Vagina (tissue), 2 donors: Measurements from ENCODE around the gene CTSZ. TPM values are rescaled to one million over a fixed set of nuclear protein-coding genes. Genes with fewer than 3 reads are reported as not detected.

Experiments used
- DNase-seq, 2 donors: peaks; one replicate each; pipeline ENCODE4 v3.0.0-alpha.2; 2017; ENCODE audit errors: extremely low spot score in 2 of 2
- H3K27ac ChIP-seq: fragments of 200-600 bp; sonication (generic); one replicate; pipeline ENCODE4 v1.5.1; 2019
- H3K27me3 ChIP-seq: fragments of 200-600 bp; sonication (generic); one replicate; pipeline ENCODE4 v1.5.1; 2019
- H3K36me3 ChIP-seq, 2 donors: fragments of 200-600 bp; sonication (generic); one replicate each; pipeline ENCODE4 v1.5.1; 2017 to 2019
- H3K4me1 ChIP-seq: fragments of 200-600 bp; sonication (generic); one replicate; pipeline ENCODE4 v1.5.1; 2019
- H3K4me3 ChIP-seq, 2 donors: fragments of 200-600 bp; sonication (generic); 1 replicate in 1 of 2; 2 replicates in 1 of 2; pipeline ENCODE4 v1.5.1; 2016 to 2019
- H3K9me3 ChIP-seq: fragments of 200-600 bp; sonication (generic); one replicate; pipeline ENCODE4 v1.5.1; 2019
- CTCF ChIP-seq, 3 experiments: fragments of 450-650 bp in 2 of 3; fragments of 200-600 bp in 1 of 3; sonication (generic) in 1 of 3; IDR thresholded peaks; one replicate each; pipeline ENCODE4 v1.5.1; 2017 to 2019; ENCODE audit warnings: antibody characterized with exemption in 3 of 3, mild to moderate bottlenecking in 2 of 3, moderate library complexity in 2 of 3
- POLR2A ChIP-seq, 2 donors: fragments of 450-650 bp; IDR thresholded peaks; one replicate each; pipeline ENCODE4 v1.6.1; 2017; ENCODE audit warnings: antibody characterized with exemption in 2 of 2, mild to moderate bottlenecking in 2 of 2, moderate library complexity in 2 of 2
- POLR2AphosphoS5 ChIP-seq, 2 donors: sonication (generic); formaldehyde crosslinking; IDR thresholded peaks; one replicate each; pipeline ENCODE4 v1.9.0; 2017; ENCODE audit warnings: antibody characterized with exemption in 2 of 2, mild to moderate bottlenecking in 2 of 2, low read depth in 1 of 2; ENCODE audit not compliant: insufficient read depth in 1 of 2
- intact Hi-C: fragments of 100-400 bp; cut with DNase I; formaldehyde crosslinking; loops from one replicate; pipeline ENCODE4 v1.15.1; 2023
- total RNA-seq: library from RNA; depleted of rRNA; stranded (reverse); fragments of >200 nt; gene quantifications from one replicate; pipeline ENCODE4 v1.2.3, GENCODE V29; 2016

CTSZ gene
- total RNA-seq, 1 donor from 2014 or later, result 128 TPM

GRCh38 chr20:59001068-59001448 lies 6.0 kb downstream of the CTSZ start:
- intact Hi-C loops, result no loop called here
- Histone ChIP-seq H3K4me3 (no peak overlapping the region), H3K27me3 (no peaks in the 10 kb centered on the region), H3K9me3 (no peaks in the 10 kb centered on the region), H3K27ac (no peak overlapping the region), H3K36me3 (peaks cover 0 to 33% of the 10 kb centered on the region in 2 donors), H3K4me1 (peaks cover 19% of the 10 kb centered on the region)
- no peak for TF ChIP-seq CTCF (IDR thresholded peaks at IDR 0.05)
- TF ChIP-seq POLR2A (IDR thresholded peaks at IDR 0.05), result no peak
- no peak for TF ChIP-seq POLR2AphosphoS5 (IDR thresholded peaks at IDR 0.05; ENCODE audit: insufficient read depth in 1 of 2, low read depth in 1 of 2)
- DNase-seq, result no peak

GRCh38 chr20:59000326-59000725 lies 6.7 kb downstream of the CTSZ start:
- intact Hi-C loops, result no loop called here
- Histone ChIP-seq H3K4me3 (no peak overlapping the region), H3K27ac (no peak overlapping the region), H3K4me1 (peaks cover 12% of the 10 kb centered on the region), H3K27me3 (no peaks in the 10 kb centered on the region), H3K9me3 (no peaks in the 10 kb centered on the region), H3K36me3 (peaks cover 0 to 40% of the 10 kb centered on the region in 2 donors)
- DNase-seq, result no peak
- TF ChIP-seq POLR2A (IDR thresholded peaks at IDR 0.05) (no peak), CTCF (IDR thresholded peaks at IDR 0.05) (no peak), POLR2AphosphoS5 (IDR thresholded peaks at IDR 0.05; ENCODE audit: insufficient read depth in 1 of 2, low read depth in 1 of 2) (no peak)

- no peak for TF ChIP-seq CTCF (IDR thresholded peaks at IDR 0.05)
- TF ChIP-seq POLR2AphosphoS5 (IDR thresholded peaks at IDR 0.05; ENCODE audit: insufficient read depth in 1 of 2, low read depth in 1 of 2), result no peak
- TF ChIP-seq POLR2A (IDR thresholded peaks at IDR 0.05), result no peak
- no peak for DNase-seq
Observed at GRCh38 chr20:58998656-58999055, 8.4 kb downstream of the CTSZ start.

GRCh38 chr20:58997141-58997770 lies 9.8 kb downstream of the CTSZ start:
- intact Hi-C loops, result no loop called here
- H3K9me3 ChIP-seq, result no peaks in the 10 kb centered on the region
- no peaks in the 10 kb centered on the region for H3K27me3 ChIP-seq
- no peak for TF ChIP-seq POLR2A (IDR thresholded peaks at IDR 0.05)
- no peak for TF ChIP-seq POLR2AphosphoS5 (IDR thresholded peaks at IDR 0.05; ENCODE audit: insufficient read depth in 1 of 2, low read depth in 1 of 2)
- TF ChIP-seq CTCF (IDR thresholded peaks at IDR 0.05), result no peak
- DNase-seq, result no peak
- H3K36me3 ChIP-seq, result peaks cover 0 to 66% of the 10 kb centered on the region in 2 donors
- H3K27ac ChIP-seq, result no peak overlapping the region
- no peaks in the 10 kb centered on the region for H3K4me1 ChIP-seq
- H3K4me3 ChIP-seq, result no peak overlapping the region

More at GRCh38 chr20:58998656-58999055, 8.4 kb downstream of the CTSZ start:
- no peak overlapping the region for H3K27ac ChIP-seq
- no peak overlapping the region for H3K4me3 ChIP-seq
- H3K9me3 ChIP-seq, result no peaks in the 10 kb centered on the region
- H3K36me3 ChIP-seq, result peaks cover 0 to 55% of the 10 kb centered on the region in 2 donors
- intact Hi-C loops, result no loop called here
- no peaks in the 10 kb centered on the region for H3K27me3 ChIP-seq
- no peaks in the 10 kb centered on the region for H3K4me1 ChIP-seq

- no peaks in the 10 kb centered on the region for H3K4me1 ChIP-seq
- no peak overlapping the region for H3K27ac ChIP-seq
- H3K27me3 ChIP-seq, result no peaks in the 10 kb centered on the region
- no peak overlapping the region for H3K4me3 ChIP-seq
- no peak for DNase-seq
- H3K9me3 ChIP-seq, result no peaks in the 10 kb centered on the region
- intact Hi-C loops, result no loop called here
- peaks cover 0 to 73% of the 10 kb centered on the region in 2 donors for H3K36me3 ChIP-seq
- no peak for TF ChIP-seq CTCF (IDR thresholded peaks at IDR 0.05)
- TF ChIP-seq POLR2AphosphoS5 (IDR thresholded peaks at IDR 0.05; ENCODE audit: insufficient read depth in 1 of 2, low read depth in 1 of 2), result no peak
- TF ChIP-seq POLR2A (IDR thresholded peaks at IDR 0.05), result no peak
Observed at GRCh38 chr20:58996226-58996611, 10.8 kb downstream of the CTSZ start.
